Panc1 (cell line): ENCODE data around the gene ZNF335.

Experiments
- SIN3A ChIP-seq: IDR thresholded peaks from 2 replicates; pipeline ENCODE4 v1.6.1; 2012; ENCODE audit warnings: low read depth, mild to moderate bottlenecking, low read length, moderate library complexity, borderline replicate concordance; ENCODE audit not compliant: insufficient read depth
- TF ChIP-seq, protein P1 (sequence below): fragments of 450-650 bp; IDR thresholded peaks from 2 replicates; pipeline ENCODE4 v1.5.1; 2017; ENCODE audit warnings: mild to moderate bottlenecking

DNA sequence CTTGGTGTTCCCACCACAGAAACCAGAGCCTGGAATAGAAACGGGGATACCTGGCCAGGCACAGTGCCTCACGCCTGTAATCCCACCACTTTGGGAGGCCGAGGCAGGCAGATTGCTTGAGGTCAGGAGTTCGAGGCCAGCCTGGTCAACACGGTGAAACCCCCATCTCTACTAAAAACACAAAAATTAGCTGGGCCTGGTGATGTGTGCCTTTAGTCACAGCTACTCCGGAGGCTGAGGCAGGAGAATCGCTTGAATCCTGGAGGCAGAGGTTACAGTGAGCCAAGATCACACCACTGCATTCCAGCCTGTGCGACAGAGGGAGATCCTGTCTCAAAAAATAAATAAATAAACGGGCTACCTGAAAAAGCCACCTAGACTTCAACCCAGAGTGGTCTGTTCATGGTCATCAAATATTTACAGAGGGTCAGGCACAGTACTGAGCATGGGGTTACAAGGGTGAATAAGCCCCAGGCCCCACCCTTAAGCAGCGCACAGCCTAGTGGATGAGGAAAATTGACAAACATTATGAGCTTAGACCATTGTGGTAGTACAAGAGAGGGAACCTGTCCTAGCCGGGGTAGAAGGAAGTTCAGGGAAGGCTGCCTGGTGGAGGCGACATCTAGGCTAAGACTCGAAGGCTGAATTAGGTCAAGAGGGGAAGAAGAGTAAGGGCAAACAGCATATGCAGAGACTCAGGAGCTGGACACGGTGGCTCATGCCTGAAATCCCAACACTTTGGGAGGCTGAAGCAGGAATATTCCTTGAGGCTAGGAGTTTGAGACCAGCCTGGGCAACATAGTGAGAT, 44.7 kb downstream of the ZNF335 start:
- TF ChIP-seq, protein P1, sequence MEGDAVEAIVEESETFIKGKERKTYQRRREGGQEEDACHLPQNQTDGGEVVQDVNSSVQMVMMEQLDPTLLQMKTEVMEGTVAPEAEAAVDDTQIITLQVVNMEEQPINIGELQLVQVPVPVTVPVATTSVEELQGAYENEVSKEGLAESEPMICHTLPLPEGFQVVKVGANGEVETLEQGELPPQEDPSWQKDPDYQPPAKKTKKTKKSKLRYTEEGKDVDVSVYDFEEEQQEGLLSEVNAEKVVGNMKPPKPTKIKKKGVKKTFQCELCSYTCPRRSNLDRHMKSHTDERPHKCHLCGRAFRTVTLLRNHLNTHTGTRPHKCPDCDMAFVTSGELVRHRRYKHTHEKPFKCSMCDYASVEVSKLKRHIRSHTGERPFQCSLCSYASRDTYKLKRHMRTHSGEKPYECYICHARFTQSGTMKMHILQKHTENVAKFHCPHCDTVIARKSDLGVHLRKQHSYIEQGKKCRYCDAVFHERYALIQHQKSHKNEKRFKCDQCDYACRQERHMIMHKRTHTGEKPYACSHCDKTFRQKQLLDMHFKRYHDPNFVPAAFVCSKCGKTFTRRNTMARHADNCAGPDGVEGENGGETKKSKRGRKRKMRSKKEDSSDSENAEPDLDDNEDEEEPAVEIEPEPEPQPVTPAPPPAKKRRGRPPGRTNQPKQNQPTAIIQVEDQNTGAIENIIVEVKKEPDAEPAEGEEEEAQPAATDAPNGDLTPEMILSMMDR = no peak
- no peak for TF ChIP-seq SIN3A
